Islet of Langerhans (tissue), 1 donor: Measurements from ENCODE around the gene CFB.

ENCODE experiments used
- FAIRE-seq: peaks from one replicate; lab custom pipeline; 2011; peaks lifted over from hg19 to GRCh38; lab: Jason Lieb, UNC

Gene CFB

DNA sequence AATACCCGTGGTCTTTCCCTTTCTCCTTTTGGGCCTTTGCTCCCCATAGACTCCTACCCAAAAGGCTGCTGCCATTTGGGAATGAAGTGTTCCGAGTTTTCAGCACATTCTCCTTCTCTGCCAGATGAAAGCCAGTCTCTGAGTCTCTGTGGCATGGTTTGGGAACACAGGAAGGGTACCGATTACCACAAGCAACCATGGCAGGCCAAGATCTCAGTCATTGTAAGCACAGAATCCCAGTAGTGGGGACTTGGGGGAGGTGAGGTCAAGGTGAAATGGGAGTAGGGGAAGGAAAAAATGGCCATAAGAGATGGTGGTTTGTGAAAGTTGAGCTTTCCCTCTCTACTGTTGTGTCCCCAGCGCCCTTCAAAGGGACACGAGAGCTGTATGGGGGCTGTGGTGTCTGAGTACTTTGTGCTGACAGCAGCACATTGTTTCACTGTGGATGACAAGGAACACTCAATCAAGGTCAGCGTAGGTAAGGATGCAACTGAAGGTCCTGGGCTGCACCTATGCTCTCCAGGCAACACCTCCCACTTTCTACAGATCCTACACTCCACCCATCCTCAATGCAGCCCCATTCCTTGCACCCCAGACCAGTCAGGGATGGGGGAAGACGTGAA, 4.1 kb downstream of the CFB start:
- FAIRE-seq, result no peak

DNA sequence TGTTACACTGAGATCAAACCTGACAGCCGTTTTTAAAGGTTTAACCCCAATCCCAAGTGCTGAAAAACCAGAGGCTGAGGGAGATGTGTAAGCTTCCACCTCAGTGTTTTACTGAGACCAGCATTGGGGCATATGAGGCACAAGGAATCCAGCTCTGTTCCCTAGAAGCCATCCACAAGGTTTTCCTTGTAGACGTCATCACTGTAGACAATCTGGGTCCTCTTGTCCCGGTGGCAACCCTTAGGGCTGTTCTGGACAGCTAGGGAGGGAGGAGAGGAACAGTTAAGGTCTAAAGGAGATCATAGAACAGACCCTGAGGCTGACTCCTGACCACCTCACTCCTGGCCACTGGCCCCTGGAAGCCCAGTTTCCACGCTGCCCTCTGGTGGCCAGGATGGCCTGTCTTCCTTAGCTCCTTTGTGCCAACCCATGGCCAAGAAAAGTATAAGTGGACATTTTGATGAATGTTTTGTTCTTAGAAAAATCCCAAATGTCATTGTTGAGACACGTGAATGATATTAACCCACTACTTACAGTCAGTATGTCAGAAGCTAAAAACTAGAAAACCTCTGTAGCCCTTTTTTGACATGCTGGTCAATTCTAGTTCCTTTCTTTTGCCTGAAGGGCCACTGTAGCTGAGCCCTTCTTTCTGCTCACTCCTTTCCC, 6.4 kb downstream of the CFB start:
- no peak for FAIRE-seq

DNA sequence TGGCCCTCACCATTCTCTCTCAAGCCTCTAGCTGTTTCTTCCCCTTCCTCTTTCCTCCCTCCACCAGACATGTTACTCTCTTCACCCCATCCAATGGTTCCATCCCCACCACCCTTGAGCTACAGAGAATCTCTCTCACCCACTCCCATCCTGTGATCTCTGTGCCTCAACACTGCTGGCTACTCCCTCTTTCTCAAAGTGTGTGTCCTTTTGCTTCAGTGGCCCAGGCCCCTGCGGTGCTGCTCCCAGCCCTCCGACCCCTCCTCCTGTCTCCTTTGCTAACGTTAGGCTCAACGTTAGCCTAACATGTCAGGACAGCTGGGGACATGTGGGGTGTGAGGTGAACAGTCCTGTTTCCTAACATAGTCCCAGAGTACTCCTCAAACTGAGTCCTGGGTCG, 7.0 kb downstream of the CFB start:
- no peak for FAIRE-seq

DNA sequence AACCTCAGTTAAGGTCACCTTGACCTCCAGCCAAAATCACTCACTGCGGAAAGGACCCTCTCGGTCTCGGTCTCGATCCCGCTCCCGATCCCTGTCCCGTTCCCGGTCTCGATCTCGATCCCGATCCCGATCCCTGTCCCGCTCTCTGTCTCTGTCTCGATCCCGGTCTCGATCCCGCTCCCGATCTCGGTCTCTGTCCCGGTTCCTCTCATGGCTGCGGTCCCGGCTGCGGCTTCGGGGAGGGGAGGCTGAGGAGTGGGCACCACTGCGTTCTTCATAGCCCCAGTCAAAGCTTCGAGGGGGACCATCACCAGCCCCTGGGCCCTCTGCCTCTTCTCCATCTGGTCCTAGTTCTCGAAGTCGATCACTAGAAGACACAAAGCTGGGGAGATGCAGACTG, 8.6 kb downstream of the CFB start:
- FAIRE-seq, result no peak

DNA sequence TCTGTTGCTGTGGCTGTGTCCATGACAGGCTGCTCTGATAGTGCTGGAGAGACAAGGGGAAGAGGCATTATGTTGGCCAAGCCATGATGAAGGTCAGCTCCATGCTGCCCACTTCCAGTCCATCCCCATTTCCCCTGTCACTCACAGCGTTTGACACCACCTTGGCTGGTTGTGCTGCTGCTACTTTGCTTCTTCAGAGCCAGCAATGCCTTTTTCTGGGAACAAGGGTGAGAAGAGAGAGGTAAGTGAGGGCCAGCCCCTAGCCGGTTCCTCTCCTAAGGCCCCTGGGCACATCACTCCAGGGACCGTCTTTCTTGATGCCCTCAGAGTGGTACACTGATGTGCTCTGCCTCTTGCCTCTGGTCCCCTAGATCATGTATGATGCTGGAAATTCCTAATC, 10.9 kb downstream of the CFB start:
- no peak for FAIRE-seq

DNA sequence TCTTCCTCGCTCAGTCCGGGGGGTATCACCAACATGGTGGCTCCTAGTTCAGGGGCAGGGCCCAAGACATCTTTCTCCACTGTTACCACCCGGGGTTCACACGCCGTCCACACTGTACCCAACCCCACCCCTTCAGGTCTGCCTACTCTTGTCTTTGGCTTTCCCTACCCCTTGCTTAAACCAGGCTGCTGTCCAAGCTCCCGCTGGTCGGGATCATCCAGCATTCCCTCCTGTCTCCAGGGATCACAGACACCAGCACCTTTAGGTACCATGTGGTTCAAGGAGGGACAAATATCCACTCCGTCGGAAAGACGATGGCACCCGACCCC, 12.5 kb downstream of the CFB start:
- FAIRE-seq, result no peak

DNA sequence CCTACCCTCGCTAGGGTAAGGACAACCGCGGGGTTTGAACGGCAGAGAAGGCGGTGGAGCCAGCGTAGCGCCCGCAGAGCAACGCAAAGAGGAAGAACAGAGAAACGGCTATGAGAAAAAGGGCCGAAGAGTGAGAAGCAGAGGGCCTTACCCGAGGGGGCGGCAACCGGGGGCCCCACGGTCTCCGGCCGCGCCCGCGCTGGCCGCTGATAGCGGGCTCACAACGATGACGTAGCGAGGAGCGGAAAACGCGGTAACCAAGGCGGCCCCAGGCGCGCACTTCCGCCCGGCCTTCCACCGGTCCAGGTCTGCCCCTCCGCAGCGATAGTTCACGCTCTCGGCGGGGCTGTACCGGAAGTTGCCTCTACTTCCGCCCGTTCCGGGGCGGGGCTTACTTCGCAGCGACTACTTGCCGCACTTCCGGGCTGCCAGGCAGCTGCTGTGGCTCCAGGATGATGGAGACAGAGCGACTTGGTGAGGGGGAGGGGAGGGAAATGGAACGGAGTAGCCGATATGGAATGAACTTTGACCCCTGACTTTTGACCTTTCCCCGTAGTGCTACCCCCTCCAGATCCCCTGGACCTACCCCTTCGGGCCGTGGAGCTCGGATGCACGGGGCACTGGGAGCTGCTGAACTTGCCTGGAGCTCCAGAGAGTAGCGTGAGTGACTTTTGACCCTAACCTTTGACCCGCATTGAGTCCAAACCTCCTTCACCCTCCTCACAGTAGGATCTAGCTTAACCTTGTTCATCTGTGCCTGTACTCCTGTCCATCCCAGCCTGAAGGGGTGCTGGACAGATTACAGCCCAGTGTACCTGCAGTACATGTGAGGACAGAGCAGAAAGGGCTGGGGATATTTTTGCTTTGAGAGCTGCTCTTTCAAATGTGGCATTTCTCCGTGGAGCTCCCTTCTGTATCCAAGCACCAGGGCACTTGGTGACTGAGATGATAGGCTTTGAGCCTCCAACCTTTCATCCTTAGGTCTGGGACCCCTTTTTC, 13.1 kb downstream of the CFB start, which contains the start of the genes NELFE and SKIC2:
Gene NELFE, minus strand, starts transcription at position 231 of the 999 bp plus-strand sequence. CDS start 525 bp downstream, outside the sequence.
Gene SKIC2, plus strand, starts transcription at position 435 of the 999 bp plus-strand sequence. Its CDS starts 18 bp downstream, at position 453.
- FAIRE-seq, result no peak

DNA sequence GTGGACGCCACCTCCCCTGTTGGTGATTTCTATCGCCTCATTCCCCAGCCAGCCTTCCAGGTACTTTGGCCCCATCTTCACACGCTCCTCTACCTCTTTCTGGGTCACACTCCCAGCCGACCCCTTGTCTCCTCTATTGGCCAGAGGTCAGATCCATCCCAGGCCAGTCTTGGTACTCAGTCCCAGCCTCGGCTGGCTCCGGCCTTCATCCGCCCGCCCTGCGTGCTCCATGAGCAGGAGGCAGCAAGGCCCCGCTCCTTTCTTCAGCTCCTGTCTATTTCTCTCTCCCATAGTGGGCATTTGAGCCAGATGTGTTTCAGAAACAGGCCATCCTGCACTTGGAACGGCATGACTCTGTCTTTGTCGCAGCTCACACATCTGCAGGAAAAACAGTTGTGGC, 15.7 kb downstream of the CFB start:
- FAIRE-seq, result no peak

DNA sequence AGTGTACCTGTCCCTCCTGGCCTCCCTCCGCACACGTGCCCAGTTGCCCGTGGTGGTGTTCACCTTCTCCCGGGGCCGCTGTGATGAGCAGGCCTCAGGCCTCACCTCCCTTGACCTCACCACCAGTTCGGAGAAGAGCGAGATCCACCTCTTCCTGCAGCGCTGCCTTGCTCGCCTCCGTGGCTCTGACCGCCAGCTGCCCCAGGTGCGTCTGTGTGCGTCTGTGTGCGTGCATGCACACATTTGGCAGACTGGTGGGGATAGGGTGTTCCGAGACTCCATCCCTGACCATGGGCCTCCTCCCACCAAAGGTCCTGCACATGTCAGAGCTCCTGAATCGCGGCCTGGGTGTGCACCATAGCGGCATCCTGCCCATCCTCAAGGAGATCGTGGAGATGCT, 18.0 kb downstream of the CFB start:
- no peak for FAIRE-seq

DNA sequence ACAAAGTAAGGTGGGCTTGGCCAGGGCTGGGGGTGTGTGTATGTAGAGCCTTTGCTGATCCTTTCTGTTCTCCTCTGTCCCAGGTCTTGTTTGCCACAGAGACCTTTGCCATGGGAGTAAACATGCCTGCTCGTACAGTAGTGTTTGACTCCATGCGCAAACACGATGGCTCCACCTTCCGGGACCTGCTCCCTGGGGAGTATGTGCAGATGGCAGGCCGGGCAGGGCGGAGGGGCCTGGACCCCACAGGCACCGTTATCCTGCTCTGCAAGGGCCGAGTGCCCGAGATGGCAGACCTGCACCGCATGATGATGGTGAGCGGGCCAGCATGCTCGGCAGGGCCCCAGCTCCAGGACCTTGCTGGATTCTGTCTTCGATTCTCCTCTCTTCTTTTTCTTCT, 19.8 kb downstream of the CFB start:
- FAIRE-seq, result no peak

DNA sequence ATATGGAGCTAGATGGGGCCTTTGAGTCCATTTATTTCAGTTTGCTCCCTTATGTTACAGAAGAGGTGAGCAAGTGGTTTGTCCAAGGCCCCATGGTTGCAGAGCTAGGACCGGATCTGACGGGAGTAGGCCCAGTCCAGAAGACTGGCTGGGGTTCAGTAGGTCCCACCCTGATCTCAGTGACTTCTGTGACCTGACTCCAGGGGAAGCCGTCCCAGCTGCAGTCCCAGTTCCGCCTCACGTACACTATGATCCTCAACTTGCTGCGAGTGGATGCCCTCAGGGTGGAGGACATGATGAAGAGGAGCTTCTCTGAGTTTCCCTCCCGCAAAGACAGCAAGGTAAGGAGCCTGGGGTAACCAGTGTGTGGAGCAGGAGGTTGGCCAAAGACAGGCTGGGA, 20.6 kb downstream of the CFB start:
- FAIRE-seq, result no peak

DNA sequence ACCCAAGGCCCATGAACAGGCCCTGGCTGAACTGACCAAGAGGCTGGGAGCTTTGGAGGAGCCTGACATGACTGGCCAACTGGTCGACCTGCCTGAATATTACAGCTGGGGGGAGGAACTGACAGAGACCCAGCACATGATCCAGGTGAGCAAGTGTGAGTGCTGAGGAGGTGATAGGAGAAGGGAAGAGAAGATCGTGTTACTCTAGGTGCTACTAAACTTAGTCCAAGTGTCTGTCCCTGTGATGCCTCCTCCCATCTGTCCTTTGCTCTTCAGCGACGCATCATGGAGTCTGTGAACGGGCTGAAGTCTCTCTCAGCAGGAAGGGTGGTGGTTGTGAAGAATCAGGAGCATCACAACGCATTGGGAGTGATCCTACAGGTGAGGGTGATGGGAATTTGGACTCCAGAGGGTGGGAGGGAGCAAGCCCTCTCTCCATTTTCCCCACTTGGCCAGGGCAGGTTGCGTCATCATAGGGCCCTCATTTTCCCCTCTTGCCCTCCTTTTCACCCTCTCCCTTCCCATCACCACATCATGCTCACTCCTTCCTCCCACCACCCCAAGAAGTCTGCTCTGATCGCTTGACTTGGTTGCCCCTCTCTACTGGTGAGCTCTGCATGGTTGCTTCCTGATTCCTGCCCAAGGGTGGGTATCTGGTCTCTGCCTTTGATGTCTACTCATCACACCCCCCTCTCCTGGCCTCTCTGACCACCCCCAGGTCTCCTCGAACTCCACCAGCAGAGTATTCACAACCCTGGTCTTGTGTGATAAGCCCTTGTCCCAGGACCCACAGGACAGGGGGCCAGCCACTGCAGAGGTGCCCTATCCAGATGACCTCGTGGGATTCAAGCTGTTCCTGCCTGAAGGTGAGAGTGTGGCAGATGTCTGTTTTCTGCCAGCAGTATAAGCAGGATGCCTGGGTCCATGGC, 21.4 kb downstream of the CFB start:
- FAIRE-seq, result no peak

DNA sequence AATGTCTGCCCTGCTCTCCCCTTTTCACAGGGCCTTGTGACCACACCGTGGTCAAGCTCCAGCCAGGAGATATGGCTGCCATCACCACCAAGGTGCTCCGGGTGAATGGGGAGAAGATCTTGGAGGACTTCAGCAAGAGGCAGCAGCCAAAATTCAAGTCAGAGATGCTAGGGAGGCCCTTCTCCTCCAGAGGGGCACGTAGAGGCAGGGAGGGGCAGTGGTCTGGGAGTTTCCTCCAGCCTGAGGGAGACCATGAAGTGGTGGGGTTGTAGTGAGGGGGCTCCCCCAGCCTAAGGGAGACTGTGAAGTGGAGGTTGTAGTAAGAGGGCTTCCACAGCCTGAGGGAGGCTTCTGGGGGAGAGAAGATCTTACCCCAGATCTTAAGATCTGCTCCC, 22.0 kb downstream of the CFB start:
- no peak for FAIRE-seq

DNA sequence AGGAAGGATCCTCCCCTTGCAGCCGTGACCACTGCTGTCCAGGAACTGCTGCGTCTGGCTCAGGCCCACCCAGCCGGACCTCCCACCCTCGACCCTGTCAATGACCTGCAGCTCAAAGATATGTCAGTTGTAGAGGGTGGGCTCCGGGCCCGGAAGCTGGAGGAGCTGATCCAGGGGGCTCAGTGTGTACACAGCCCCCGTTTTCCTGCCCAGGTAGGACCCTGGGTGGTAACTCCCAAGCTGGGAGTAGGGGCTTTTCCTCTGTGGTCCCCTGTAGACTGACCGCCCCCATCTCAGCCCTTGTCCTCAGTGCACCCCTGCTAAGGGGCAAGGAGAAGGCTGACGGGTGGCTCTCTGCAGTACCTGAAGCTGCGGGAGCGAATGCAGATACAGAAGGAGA, 22.4 kb downstream of the CFB start:
- FAIRE-seq, result no peak

DNA sequence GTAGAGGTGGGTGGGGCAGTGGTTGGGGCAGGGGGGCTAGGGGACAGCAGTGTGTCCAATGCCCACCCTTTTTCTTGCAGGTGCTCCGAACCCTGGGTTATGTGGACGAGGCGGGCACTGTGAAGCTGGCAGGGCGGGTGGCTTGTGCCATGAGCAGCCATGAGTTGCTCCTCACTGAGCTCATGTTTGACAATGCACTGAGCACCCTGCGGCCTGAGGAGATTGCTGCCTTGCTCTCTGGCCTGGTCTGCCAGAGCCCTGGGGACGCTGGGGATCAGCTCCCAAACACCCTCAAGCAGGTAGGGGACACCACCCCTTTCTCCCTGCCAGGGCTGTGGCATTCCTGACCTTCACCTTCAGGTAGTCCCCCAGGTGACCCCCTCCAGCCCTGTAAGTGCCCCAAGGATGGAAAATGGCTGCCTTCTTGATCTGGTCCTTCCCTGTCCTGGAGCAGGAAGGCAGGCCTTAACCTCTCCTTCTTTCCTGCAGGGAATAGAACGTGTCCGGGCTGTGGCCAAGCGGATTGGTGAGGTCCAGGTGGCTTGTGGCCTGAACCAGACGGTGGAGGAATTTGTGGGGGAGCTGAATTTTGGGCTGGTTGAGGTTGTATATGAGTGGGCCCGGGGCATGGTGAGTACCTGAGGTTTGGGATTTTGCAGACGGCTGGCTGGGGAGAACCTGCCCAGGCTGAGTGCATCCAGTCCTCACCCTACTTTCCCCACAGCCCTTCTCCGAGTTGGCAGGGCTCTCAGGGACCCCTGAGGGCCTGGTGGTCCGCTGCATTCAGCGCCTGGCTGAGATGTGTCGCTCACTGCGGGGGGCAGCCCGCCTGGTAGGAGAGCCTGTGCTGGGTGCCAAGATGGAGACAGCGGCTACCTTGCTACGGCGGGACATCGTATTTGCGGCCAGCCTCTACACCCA, 23.2 kb downstream of the CFB start:
- FAIRE-seq, result no peak

DNA sequence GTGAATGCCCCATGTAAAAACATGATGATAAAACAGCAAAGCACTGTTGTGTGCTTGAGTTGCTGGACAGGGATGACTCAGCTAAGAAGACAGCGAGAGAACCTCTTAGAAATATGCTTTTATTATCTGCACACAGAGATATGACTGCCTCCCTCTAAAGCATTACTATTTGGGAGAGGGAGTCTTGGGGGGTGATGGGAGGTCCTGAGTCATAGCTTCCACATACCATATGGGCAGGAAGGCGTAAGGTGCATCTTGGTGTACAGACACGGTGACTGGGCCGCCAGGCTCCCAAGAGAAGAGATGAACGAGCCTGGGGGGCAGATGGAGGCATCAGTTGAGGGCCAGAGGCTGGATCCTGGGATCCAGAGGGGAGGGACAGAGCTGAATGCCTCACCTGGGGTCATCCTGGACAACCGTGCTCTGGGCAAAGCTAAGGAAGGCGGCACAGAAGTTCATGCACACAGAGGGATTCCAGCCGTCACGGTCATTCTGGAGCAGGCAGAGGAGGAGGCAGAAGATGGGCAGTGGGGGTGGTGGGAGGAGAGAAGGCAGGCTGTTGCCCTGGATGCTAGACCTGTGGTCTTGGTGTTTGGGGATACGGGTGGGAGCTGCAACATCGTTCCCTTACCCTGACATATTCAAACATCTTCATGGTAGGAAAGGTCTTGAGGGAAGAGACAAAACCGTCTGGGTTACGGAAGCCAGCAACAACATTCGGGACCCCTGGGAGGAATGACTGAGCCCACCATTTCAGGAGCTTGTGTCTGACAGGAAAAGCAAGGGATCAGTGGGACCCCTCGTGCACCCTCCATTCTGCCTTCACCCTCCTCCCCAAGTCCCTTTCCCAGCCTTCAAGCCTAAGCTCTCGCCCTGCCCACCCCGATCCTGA, 24.1 kb downstream of the CFB start:
- FAIRE-seq, result no peak

DNA sequence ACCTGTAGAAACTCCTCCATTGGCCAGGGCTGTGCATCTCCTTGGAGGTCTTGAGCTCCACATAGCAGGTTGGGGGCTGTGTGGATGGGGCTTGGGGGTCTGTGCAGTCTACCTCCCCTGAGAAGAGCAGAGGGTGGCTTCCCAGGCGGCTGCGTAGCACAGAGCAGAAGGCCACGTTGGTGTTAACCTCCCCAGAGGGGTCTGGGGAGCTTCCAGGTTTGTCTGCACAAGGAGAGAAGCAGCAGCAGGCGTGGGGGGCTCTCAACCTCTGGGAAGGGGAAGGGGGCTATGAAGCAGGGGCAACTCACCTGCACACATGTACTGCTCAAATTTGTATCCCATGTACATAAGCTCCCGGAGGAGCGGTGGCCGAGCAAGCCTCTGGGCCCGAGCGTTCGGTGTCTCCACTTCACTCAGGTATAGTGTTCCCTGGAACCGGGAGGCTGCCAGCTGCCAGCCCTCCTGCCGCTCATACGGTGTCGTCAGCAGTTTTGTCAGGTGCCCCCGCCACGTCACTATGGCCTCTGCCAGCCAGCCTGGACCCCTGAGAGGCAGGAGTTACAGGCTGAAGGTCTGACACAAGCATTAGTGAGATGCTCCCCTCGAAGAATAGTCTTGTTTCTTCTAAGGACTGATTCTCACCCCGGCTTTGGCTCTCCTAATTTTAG, 24.8 kb downstream of the CFB start:
- FAIRE-seq, result no peak

DNA sequence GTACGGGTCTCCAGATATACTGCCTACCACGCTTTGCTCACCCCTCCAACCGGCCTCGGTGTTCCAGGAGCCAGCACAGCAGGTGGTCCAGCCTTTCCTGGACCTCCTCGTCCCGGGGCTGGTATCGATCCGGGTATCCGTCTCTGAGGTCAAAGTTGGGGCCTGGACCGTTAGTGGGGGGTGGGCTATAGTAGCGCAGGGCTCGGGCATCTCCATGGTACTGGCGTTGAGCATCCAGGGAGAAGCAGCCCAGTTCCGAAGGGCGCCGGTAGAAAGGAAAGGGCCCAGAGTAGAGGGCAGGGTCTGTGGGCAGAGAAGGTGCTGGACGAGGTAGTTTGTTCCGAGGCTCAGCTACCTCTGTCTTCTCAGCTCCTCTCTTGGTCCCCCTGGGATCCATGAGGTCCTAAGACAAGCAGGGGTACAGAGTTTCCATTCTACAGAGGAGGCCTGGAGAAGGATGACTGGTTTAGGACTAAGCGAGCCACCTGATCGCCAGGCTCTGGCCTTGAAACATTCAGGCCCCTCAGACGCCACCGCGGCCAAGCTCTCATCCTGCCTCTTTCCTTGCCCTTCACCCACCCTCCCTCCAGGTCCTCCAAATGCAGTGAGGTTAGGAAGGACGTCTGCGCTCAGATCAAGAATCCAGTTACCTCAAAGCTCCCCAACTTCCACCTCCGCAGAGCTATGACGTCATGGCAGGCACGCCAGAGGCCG, 25.5 kb downstream of the CFB start:
- no peak for FAIRE-seq
